Measurements from ENCODE around the gene CIAO2A. TPM values are rescaled to one million over a fixed set of nuclear protein-coding genes. Genes with fewer than 3 reads are reported as not detected.
A peak's percentile ranks its signal among the peaks of the same experiment; 100 is the strongest.

Gene CIAO2A
- total RNA-seq, 2 donors from 2014 or later: 43.6 to 73.7 TPM

GRCh38 chr15:64024172-64025050 is 69.2 kb downstream of the CIAO2A start:
- no peaks in the 10 kb centered on the region for H3K9me3 ChIP-seq
- H3K27me3 ChIP-seq: no peaks in the 10 kb centered on the region
- H3K4me1 ChIP-seq: peaks cover 0 to 76% of the 10 kb centered on the region in 2 donors
- TF ChIP-seq, protein P1, sequence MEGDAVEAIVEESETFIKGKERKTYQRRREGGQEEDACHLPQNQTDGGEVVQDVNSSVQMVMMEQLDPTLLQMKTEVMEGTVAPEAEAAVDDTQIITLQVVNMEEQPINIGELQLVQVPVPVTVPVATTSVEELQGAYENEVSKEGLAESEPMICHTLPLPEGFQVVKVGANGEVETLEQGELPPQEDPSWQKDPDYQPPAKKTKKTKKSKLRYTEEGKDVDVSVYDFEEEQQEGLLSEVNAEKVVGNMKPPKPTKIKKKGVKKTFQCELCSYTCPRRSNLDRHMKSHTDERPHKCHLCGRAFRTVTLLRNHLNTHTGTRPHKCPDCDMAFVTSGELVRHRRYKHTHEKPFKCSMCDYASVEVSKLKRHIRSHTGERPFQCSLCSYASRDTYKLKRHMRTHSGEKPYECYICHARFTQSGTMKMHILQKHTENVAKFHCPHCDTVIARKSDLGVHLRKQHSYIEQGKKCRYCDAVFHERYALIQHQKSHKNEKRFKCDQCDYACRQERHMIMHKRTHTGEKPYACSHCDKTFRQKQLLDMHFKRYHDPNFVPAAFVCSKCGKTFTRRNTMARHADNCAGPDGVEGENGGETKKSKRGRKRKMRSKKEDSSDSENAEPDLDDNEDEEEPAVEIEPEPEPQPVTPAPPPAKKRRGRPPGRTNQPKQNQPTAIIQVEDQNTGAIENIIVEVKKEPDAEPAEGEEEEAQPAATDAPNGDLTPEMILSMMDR (IDR thresholded peaks at IDR 0.05): peak in 1 of 2 donors; percentile 16
- no peak overlapping the region for H3K4me3 ChIP-seq
- no peak for DNase-seq (ENCODE audit: low spot score)
- peak overlapping the region; percentile 41 to 48 for H3K27ac ChIP-seq
- H3K36me3 ChIP-seq: no peaks in the 10 kb centered on the region

- TF ChIP-seq, protein P1 (IDR thresholded peaks at IDR 0.05): no peak
- H3K4me1 ChIP-seq: peaks cover 0 to 82% of the 10 kb centered on the region in 2 donors
- DNase-seq (ENCODE audit: low spot score): no peak
Measured at GRCh38 chr15:64023220-64023619, 70.4 kb downstream of the CIAO2A start.

GRCh38 chr15:64022571-64022970 is 71.1 kb downstream of the CIAO2A start:
- TF ChIP-seq, protein P1 (IDR thresholded peaks at IDR 0.05): no peak
- H3K9me3 ChIP-seq: no peaks in the 10 kb centered on the region
- H3K36me3 ChIP-seq: no peaks in the 10 kb centered on the region
- peaks cover 0 to 79% of the 10 kb centered on the region in 2 donors for H3K4me1 ChIP-seq
- H3K4me3 ChIP-seq: no peak overlapping the region
- DNase-seq (ENCODE audit: low spot score): no peak
- peak overlapping the region; percentile 35 to 88 for H3K27ac ChIP-seq
- no peaks in the 10 kb centered on the region for H3K27me3 ChIP-seq

More at GRCh38 chr15:64023220-64023619, 70.4 kb downstream of the CIAO2A start:
- Histone ChIP-seq H3K36me3 (no peaks in the 10 kb centered on the region), H3K4me3 (no peak overlapping the region), H3K27me3 (no peaks in the 10 kb centered on the region), H3K27ac (peak overlapping the region; percentile 35 to 38), H3K9me3 (no peaks in the 10 kb centered on the region)

Other genes starting within 250 kb of the CIAO2A start
- 10 to 100 TPM; 28.8 to 57.6 TPM for gene DAPK2, start 47.4 kb downstream of the CIAO2A start, total RNA-seq
- 10 to 100 TPM; 44.8 to 57.1 TPM for gene SNX1, start 2.1 kb upstream of the CIAO2A start, total RNA-seq
- 10 to 100 TPM; 11.9 to 12.4 TPM for gene SNX22, start 57.9 kb upstream of the CIAO2A start, total RNA-seq
- gene PPIB, start 69.2 kb upstream of the CIAO2A start, total RNA-seq: 100 to 1,000 TPM; 139 to 189 TPM

All from right atrium auricular region (tissue), 2 donors.